ENCODE measurements around the gene MEA1. TPM values are rescaled to one million over a fixed set of nuclear protein-coding genes. Genes with fewer than 3 reads are reported as not detected.
A peak's percentile ranks its signal among the peaks of the same experiment; 100 is the strongest.

MEA1 gene
- total RNA-seq, 2 experiments from 2014 or later: 84.8 to 92.3 TPM

- ChIA-PET CTCF (interaction anchor here (1.8 kb wide), 1 partner anchor 117 kb away, joined by 5 read pairs; no protein-coding TSS in a partner anchor), POLR2A (no interaction called here)
- H3K27ac Mint-ChIP-seq: no peak overlapping the region
- DNase-seq (no peak), ATAC-seq (no peak)
- intact Hi-C loops (cut with micrococcal nuclease): no loop called here
- no peak overlapping the region for H3K4me3 Mint-ChIP-seq
- TF ChIP-seq, protein P1, sequence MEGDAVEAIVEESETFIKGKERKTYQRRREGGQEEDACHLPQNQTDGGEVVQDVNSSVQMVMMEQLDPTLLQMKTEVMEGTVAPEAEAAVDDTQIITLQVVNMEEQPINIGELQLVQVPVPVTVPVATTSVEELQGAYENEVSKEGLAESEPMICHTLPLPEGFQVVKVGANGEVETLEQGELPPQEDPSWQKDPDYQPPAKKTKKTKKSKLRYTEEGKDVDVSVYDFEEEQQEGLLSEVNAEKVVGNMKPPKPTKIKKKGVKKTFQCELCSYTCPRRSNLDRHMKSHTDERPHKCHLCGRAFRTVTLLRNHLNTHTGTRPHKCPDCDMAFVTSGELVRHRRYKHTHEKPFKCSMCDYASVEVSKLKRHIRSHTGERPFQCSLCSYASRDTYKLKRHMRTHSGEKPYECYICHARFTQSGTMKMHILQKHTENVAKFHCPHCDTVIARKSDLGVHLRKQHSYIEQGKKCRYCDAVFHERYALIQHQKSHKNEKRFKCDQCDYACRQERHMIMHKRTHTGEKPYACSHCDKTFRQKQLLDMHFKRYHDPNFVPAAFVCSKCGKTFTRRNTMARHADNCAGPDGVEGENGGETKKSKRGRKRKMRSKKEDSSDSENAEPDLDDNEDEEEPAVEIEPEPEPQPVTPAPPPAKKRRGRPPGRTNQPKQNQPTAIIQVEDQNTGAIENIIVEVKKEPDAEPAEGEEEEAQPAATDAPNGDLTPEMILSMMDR (IDR thresholded peaks at IDR 0.05): no peak
- H3K27me3 Mint-ChIP-seq: no peaks in the 10 kb centered on the region
- no peaks in the 10 kb centered on the region for H3K9me3 Mint-ChIP-seq
- H3K36me3 Mint-ChIP-seq (ENCODE audit: low read depth): peaks cover 46% of the 10 kb centered on the region
- H3K4me1 Mint-ChIP-seq (ENCODE audit: low read depth): peaks cover 14% of the 10 kb centered on the region
These were observed 12.6 kb upstream of the MEA1 start for GRCh38 chr6:43026365-43026764.

DNA sequence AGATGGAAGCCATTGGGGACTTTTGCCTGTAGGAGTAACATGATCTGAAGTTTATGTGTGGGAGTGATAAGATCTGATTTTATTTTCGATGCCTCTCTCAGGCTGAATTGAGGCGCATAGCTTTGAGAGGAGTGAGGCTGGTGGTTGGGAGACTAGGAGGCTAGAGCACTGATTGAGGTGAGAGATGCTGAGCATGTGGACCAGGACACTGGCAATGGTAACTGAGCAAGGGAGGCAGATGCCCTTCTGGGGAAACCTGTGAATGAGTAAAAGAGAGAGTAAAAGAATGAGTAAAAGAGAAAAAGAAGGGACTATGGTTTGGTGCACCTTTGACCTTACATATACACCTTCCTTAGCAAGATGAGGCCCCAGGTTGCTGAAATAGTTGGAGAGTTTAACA, 10.7 kb upstream of the MEA1 start:
- ChIA-PET POLR2A (interaction anchor here (0.8 to 1.9 kb wide), 2 partner anchors 10 to 199 kb away, joined by 3 to 9 read pairs; partner anchors contain the start of gene KLHDC3), CTCF (interaction anchor here (1.0 kb wide), 1 partner anchor 119 kb away, joined by 3 read pairs; no protein-coding TSS in a partner anchor)
- TF ChIP-seq, protein P1 (IDR thresholded peaks at IDR 0.05): no peak
- Mint-ChIP-seq H3K9me3 (no peaks in the 10 kb centered on the region), H3K4me3 (peak overlapping the region; percentile 0), H3K27ac (peak overlapping the region; percentile 77), H3K27me3 (no peaks in the 10 kb centered on the region), H3K36me3 (ENCODE audit: low read depth) (peaks cover 43% of the 10 kb centered on the region), H3K4me1 (ENCODE audit: low read depth) (peaks cover 22% of the 10 kb centered on the region)
- ATAC-seq (no peak), DNase-seq (no peak)
- intact Hi-C loops (cut with micrococcal nuclease): no loop called here

DNA sequence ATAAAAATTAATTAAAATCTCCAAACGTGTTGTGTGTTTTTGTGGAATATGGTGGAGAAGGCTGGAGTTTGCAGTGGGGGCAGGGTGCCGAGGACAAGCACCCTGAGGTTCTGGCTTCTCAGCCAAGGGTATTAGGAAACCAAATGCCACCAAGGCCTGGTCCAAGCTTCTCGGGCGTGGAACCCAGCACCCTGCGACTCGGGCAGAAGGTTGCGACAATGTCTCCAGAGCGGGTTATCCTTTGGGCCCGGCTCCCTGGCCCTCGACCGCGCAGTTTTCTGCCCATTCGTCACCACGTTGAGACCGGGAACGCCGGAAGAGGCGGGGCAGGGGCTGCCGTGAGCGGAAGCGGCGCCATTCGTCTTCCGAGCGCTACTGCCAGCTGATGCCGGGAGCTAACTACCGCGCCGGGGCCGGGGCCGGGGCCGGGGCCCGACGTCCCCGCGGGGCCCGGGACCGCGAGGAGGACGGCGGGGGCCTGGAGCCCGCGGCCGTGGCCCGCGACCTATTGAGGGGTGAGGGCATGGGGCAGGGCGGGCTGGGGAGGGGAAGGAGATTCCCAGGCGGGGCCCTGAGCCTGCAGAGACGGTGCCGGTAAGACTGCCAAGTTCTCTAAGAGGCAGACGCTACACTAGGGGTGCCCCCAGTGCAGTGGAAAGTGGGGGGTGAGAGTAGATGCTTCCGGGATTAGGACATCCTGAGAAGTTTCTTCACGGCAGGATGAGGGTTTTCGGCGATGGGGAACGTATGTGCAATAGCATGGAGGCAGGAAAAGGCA, 7.7 kb upstream of the MEA1 start, which contains the start of gene RRP36:
TSS of gene RRP36 (plus strand) at position 354 of the 778 bp plus-strand sequence. CDS start at position 386, 32 bp downstream.
- DNase-seq: peak; percentile 73
- ChIA-PET CTCF (interaction anchor here (0.8 to 2.7 kb wide), 12 partner anchors 13 to 208 kb away, joined by 3 to 12 read pairs (median 4); partner anchors contain the start of genes CUL7 and DNPH1), POLR2A (interaction anchor here (0.6 to 2.8 kb wide), 8 partner anchors 9 to 122 kb away, joined by 3 to 9 read pairs (median 6); partner anchors contain the start of genes CNPY3, CUL7, PEX6 and PPP2R5D)
- intact Hi-C loops (cut with micrococcal nuclease): no loop called here
- H3K27ac Mint-ChIP-seq: peak within 1 kb of the TSS; percentile 85
- H3K4me3 Mint-ChIP-seq: peak within 1 kb of the TSS; percentile 85
- peak; percentile 85 for ATAC-seq
- peaks cover 32% of the 10 kb centered on the region for H3K4me1 Mint-ChIP-seq (ENCODE audit: low read depth)
- TF ChIP-seq, protein P1 (IDR thresholded peaks at IDR 0.05): no peak
- no peaks in the 10 kb centered on the region for H3K27me3 Mint-ChIP-seq
- H3K9me3 Mint-ChIP-seq: no peaks in the 10 kb centered on the region
- H3K36me3 Mint-ChIP-seq (ENCODE audit: low read depth): peaks cover 44% of the 10 kb centered on the region

DNA sequence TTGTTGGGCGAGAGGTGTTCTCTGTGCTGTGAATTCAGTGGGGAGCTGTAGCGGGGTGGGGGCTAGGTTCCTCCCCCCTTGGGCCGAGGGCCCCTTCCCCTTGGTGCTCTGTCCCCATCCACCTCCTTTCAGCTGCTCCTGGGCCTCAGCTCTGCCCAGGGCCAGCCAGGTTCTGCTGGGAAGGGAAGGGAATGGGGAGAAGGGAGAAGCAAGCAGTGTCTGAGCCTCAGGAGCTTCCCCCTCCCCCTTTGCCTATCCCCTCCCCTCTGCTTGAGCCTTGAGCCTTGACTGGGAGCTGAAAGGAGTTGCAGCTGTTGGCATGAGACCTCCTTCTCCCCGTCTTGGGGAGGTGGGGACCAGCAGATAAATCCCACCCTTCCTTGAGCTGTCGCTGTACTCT, 7.1 kb upstream of the MEA1 start:
- TF ChIP-seq, protein P1 (IDR thresholded peaks at IDR 0.05): no peak
- peak overlapping the region; percentile 85 for H3K4me3 Mint-ChIP-seq
- peak overlapping the region; percentile 83 for H3K27ac Mint-ChIP-seq
- H3K36me3 Mint-ChIP-seq (ENCODE audit: low read depth): peaks cover 43% of the 10 kb centered on the region
- POLR2A ChIA-PET: interaction anchor here (0.6 to 2.8 kb wide), 10 partner anchors 8 to 122 kb away, joined by 3 to 9 read pairs (median 6); partner anchors contain the start of genes CNPY3, CUL7, PEX6 and PPP2R5D
- peaks cover 38% of the 10 kb centered on the region for H3K4me1 Mint-ChIP-seq (ENCODE audit: low read depth)
- no peaks in the 10 kb centered on the region for H3K9me3 Mint-ChIP-seq
- ATAC-seq (peak; percentile 6), DNase-seq (no peak)
- intact Hi-C loops (cut with micrococcal nuclease): no loop called here
- CTCF ChIA-PET: interaction anchor here (0.8 to 2.7 kb wide), 11 partner anchors 12 to 208 kb away, joined by 3 to 12 read pairs (median 4); partner anchors contain the start of genes CUL7 and DNPH1
- H3K27me3 Mint-ChIP-seq: no peaks in the 10 kb centered on the region
